Raji (cell line): ENCODE data around the gene ELMO1.

Experiments used
- POLR2A ChIP-seq: IDR thresholded peaks from 2 replicates; pipeline ENCODE4 v1.6.1; 2011; ENCODE audit warnings: low read depth, low read length, control low read depth; ENCODE audit not compliant: insufficient read depth

ELMO1 gene

GRCh38 chr7:37070031-37070430 is 378.6 kb downstream of the ELMO1 start:
- no peak for TF ChIP-seq POLR2A

GRCh38 chr7:37069336-37069735 is 379.3 kb downstream of the ELMO1 start:
- no peak for TF ChIP-seq POLR2A

GRCh38 chr7:37068902-37069301 is 379.8 kb downstream of the ELMO1 start:
- TF ChIP-seq POLR2A: no peak

- TF ChIP-seq POLR2A: no peak
These were observed 380.6 kb downstream of the ELMO1 start for GRCh38 chr7:37068038-37068437.

GRCh38 chr7:37065779-37066271 is 382.8 kb downstream of the ELMO1 start:
- no peak for TF ChIP-seq POLR2A

- TF ChIP-seq POLR2A: no peak
These were observed 386.2 kb downstream of the ELMO1 start for GRCh38 chr7:37062560-37062859.

GRCh38 chr7:37061849-37062559 is 386.7 kb downstream of the ELMO1 start:
- no peak for TF ChIP-seq POLR2A

GRCh38 chr7:37056234-37056912 is 392.3 kb downstream of the ELMO1 start:
- no peak for TF ChIP-seq POLR2A

GRCh38 chr7:37054624-37055241 is 393.9 kb downstream of the ELMO1 start:
- no peak for TF ChIP-seq POLR2A

GRCh38 chr7:37052705-37053104 is 396.0 kb downstream of the ELMO1 start:
- no peak for TF ChIP-seq POLR2A

GRCh38 chr7:37050801-37051200 is 397.9 kb downstream of the ELMO1 start:
- no peak for TF ChIP-seq POLR2A

GRCh38 chr7:37048674-37049073 is 400.0 kb downstream of the ELMO1 start:
- no peak for TF ChIP-seq POLR2A

- TF ChIP-seq POLR2A: no peak
These were observed 401.4 kb downstream of the ELMO1 start for GRCh38 chr7:37047260-37047659.

GRCh38 chr7:37046531-37047079 is 402.1 kb downstream of the ELMO1 start:
- no peak for TF ChIP-seq POLR2A

- no peak for TF ChIP-seq POLR2A
These were observed 402.9 kb downstream of the ELMO1 start for GRCh38 chr7:37045681-37046179.

- no peak for TF ChIP-seq POLR2A
These were observed 407.2 kb downstream of the ELMO1 start for GRCh38 chr7:37041461-37041860.
